Measurements from ENCODE around the gene SIRT3.
A peak's percentile ranks its signal among the peaks of the same experiment; 100 is the strongest.
"Not testable (repeated sequence)": the region's sequence is repeated elsewhere in the genome, so short reads cannot be mapped to it uniquely, and the experiment has no call there.

Gene SIRT3

DNA sequence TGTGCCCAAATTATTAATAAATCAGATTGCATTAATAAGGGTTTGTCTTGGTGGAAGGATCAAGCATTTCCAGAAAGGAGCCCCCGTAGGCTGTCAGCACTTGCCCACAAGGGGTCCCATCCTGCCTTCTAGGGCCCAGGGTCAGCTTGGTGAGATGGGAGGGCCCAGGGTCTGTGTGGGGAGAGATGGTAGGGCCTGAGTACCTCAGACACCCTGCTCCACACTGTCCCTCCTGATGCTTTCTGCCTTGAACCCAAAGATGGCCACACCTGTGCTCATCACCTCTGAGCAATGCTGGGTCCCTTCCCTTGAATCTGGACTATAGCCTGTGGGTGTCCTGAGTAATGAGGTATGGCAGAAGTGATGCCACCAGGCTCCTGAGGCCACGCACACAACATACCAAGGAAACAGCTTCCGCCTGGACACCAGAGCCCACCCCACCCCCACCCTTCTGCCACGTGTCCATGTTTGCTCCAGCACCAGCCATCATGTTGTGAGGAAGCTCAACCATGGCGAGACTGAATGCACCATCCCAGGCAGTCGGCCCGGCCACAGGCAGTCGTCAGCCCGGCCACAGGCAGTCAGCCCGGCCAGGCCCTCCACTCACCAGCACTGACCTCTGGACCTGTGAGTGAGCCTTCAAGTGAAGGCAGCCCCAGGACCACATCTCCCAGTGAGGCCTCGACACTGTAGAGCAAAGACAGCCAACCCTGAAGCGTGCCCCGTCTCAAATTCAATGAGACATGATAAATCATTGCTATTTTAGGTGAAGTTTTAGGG lies 35.7 kb downstream of the SIRT3 start:
- DNase-seq: no peak

DNA sequence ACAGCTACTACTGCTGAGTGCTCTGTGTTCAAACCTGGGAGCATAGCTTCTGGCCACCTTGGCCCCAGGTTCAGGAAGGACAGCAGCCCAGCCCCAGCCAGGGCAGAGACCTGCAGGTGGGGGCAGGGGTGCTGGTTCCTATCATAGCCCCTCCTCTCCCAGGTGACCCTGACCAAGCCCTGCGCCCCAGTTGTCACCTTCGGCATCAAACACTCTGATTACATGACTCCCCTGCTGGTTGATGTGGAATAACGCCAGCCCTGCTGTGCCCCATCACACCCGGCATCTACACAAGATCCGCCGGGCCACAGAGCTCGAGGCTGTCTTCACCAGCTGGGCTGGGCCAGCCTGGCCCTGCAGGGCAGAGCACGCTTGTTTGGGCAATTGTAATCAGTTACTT lies 36.4 kb downstream of the SIRT3 start:
- DNase-seq: no peak

DNA sequence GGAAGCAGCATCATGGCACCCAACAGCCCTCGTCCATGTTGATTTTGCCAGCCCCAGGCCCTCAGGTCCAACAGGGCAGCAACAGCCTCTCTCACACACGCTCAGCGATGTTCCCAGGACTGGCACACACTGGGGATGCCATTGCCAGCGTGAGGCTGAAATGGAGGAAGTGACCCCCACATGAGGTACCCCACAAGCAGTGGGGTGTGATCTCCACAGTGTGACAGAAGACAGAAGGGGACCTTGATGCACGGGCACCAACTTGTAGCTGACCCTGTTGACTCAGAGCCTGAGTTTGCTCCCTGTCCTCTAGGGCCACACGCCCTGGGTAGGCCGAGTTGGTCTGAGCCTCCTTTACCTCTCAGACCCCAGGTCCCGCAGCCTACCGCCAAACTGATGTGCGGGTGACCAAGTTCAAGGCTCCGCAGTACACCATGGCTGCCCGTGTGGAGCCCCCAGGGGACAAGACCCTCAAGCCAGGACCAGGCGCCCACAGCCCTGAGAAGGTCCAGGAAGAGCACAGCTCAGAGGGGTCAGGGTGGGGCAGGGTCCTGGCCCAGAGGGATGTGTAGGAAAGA lies 37.0 kb downstream of the SIRT3 start:
- no peak for DNase-seq

DNA sequence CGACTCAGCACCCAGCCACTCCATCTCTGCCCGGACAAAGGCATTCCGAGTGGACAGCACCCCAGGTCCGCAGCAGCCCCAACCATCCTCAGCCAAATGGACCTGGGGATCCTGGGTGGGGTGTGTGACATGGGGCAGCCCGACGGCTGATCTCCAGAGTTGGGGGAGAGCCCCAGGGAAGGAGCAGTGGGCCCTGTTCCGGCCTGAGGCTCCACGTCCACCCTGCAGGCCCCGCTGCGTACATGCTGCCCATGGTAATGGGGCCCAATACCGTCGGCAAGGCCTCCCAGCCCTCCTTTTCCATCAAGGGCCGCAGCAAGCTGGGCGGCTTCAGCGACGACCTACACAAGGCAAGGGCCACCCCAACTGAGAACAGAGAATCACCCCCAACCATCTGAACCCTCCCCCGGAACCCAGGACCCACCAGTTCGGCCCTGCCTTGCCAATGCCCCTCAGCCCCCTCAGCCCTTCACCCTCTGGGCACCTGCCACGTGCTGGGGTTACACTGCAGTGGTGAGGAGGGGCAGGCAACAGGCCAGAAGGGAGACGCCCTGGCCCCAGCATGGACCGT lies 37.8 kb downstream of the SIRT3 start:
- DNase-seq: no peak

DNA sequence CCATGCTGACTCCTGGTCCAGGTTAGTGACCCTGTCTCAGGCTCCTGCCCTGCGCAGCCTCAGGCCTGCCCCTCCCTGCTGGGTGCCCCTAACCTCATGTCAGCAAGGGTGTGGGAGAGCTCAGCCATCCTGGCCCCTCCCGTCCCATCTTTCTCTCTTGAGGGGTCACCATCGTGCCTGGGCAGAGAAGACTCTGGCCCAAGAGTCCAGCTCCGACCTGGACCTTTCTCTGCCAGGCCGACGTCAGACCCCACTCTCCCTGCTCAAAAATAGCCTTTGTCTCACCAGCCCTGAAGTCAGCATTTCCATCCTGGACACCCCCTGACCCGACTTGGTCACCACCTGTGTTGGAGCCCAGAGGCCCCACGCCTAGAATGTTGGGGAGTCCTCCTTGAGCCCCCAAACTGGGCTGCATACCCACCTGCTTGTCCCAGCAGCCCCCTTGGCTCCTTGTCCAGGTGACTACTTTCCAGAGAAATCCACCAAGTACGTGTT lies 38.4 kb downstream of the SIRT3 start:
- DNase-seq: no peak

DNA sequence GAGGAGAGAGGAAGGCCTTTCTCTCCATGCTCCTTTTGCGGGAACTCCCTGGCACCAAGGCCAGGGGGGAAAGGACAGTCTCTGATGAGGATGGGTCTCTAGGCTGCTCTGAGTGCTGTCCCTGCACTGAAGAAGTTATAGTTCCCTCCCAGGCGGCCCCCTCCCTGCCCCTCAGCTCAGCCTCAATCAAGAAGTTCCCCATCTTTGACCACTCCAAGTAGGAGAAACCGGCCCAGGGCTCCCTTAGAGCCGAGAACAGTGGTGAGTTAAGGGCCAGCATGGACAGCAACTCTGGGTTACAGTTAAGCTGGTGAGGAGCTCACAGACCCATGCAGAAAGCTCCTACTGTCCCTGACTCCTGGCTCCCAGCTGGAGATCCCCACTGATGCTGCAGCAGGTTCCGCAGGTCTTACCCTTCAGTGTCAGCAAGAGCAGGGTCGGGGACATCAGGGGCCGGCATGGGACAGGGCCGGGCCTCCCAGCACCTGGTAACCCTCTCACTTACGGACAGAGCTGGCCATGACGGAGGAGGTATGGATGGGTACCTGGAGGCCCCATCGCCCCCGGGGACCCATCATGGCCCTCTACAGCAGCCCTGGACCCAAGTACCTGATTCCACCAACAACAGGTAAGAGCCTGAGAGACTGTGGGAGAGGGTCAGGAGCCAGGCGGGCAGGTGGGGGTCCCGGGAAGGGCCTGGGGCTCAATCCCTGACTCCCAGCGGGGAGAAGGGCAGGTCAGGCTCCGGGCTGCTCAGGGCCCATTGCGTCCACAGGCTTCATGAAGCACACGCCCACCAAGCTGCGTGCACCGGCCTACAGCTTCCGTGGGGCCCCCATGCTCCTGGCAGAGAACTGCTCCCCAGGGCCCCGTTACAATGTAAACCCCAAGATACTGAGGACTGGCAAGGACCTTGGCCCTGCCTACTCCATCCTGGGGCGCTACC lies 39.1 kb downstream of the SIRT3 start:
- no peak for DNase-seq

DNA sequence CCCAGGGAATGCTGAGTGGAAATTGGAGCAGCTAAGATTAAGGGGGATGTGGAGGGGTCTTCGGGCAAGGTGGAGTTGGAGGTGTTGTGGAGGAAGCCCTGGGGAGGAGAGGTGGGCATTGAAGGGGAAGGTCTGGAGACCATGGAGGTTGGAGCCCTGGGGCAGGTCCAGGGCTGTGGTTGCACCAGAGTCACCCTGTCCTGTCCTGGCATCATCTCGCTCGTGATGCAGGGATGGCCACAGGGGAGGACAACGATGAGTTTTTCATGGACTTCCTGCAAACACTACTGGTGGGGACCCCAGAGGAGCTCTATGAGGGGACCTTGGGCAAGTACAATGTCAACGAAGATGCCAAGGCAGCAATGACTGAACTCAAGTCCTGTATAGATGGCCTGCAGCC lies 42.7 kb downstream of the SIRT3 start:
- DNase-seq: not testable (repeated sequence)

DNA sequence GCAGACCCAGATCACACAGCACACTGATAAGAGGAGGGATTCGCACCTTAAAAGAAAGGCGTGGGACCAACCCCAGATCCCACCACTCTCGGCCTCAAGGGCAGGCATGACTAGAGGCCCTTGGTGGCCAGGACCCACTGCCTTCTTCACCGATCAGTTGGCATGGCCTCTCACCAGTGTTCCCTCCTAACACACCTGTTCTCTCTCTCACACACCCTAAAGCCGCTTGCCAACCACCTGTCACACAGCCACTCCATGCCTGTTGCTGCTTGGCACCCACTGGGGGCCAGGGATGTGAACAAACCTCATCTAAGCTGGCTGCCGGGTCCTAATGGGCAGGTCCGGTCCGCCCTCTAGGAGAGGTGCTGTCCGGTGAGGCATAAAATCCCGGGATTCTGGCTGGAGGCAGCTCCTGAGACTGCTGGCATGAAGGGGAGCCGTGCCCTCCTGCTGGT lies 43.4 kb downstream of the SIRT3 start, which contains the start of gene SCGB1C1:
SCGB1C1 (plus strand) TSS at position 405 of the 455 bp plus-strand sequence; CDS start at position 427, 22 bp downstream.
- not testable (repeated sequence) for DNase-seq

DNA sequence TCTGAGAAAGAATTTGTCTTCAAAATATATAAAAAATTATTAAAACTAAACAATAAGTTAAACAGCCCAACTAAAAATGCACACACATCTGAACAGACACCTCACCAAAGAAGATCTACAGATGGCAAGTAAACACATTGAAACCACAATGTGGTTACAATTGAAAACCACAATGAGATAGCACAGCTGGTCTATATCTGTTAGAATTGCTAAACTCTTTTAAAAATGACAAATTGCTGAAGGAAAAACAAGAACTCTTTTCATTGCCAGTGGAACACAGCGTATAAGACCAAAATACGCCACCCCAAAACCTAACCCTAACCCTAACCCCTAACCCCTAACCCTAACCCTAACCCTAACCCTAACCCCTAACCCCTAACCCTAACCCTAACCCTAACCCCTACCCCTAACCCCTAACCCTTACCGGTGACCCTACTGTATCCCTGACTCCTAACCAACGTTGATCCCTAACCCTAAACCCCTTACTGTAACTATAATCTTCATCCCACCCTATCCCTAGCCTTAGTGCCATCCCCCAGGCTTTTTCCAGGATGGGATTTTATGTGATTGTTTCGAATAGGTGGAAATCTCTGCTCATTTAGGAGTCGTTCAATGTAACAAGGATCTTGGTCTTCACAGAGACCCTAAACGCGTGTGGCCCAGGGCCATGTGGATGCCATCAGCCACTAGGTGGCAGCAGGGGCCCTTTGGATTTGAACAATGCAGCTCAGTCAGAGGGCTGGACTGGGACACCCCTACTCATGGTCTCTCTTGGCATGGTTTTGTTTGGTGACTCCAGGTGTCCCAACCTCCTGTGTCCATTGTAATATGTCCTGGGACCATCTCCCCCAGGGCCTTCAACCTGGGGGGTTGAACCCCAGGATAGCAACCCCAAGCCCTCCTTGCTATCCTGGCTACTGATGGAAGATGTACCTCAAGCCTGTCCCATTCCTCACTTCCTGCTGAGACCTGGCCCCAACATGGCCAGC lies 44.4 kb downstream of the SIRT3 start:
- peak; percentile 37 for DNase-seq

DNA sequence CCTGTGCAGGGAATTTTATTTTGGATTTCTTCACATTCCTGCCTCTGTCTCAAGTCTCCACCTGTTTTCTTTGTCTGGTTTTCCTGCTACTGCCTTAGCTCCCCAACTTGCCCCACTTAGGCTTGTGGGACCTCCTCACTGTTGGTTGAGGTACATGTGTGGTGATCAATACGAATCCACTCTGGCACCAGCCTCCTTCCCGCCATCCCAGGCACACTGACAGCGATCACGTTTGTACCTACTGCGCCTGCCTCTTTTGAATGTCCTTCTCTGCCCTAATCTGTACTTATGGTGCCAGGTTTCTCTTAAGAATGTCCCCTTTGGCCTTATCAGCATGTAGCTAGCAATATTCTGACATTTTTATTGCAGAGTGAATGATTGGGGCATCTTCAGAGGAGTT lies 45.6 kb downstream of the SIRT3 start:
- not testable (repeated sequence) for DNase-seq

DNA sequence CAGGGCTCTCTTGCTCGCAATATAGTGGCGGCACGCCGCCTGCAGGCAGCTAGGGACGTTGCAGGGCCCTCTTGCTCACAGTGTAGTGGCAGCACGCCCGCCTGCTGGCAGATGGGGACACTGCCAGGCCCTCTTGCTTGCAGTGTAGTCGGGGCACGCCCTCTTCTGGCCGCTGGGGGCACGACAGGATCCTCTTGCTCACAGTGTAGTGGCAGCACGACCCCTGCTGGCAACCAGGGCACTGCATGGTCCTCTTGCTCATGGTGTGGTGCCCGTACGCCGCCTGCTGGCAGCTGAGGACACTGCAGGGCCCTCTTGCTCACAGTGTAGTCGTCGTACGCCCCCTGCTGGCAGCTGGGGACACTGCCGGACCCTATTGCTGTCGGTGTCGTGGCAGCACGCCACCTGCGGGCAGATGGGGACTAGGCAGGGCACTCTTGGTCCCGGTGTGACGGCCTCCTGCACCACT lies 46.3 kb downstream of the SIRT3 start:
- peak; percentile 49 for DNase-seq

DNA sequence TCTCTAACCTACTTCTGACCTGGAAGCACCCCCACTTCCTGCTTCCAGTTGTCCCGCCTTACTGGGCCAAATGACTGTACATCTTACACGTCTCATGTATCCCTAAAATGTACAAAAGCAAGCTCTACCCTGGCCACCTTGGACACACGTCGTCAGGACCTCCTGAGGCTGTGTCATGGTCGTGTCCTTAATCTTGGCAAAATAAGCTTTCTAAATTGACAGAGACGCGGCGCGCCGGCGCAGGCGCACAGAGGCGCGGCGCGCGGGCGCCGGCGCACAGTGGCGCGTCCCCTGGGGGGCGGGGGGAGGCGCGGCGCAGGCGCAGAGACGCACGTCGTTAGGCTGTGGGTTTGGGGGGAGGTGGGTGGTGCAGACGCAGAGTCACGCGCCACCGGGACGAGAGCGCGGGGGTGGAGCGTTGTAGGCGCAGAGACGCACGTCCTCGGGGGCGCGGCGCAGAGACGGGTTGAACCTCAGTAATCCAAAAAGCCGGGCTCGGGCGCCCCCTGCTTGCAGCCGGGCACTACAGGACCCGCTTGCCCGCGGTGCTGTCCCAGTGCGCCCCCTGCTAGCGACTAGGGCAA lies 46.9 kb downstream of the SIRT3 start:
- DNase-seq: not testable (repeated sequence)

DNA sequence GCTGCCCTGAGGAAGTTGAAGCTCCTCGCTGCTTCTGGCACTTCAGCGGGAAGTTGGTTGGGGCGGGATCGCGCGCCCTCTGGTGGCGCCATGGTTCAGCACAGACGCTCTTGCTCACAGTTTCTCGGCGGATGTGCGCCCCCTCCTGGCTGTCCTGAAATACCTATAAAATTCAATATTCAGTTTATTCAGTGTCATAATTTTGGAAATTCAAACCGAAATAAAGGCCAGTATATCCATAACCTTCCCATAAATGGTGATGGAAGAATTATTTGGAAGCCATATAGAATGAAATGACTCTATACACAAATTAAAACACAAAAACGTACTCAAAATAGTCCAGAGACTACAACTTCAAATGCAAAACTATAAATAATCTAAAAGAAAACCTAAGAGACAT lies 55.9 kb downstream of the SIRT3 start:
- not testable (repeated sequence) for DNase-seq
